GM10248 (cell line): ENCODE measurements around the gene PER1.

Experiments used
- CTCF ChIA-PET: fragments of 300-600 bp; sonication (Branson Sonifier 250); formaldehyde crosslinking; extraction: SDS; loops from one replicate; lab custom pipeline; 2021; ENCODE audit warnings: antibody characterized with exemption; lab: Yijun Ruan, JAX
- POLR2A ChIA-PET: fragments of 350-650 bp; sonication (Branson Sonifier 250); formaldehyde crosslinking; extraction: SDS; loops from one replicate; lab custom pipeline; 2020; ENCODE audit warnings: antibody characterized with exemption; lab: Yijun Ruan, JAX
- DNase-seq: peaks from one replicate; pipeline ENCODE4 v3.0.0; 2012; ENCODE audit errors: extremely low spot score
- CTCF ChIP-seq: IDR thresholded peaks from 2 replicates; pipeline ENCODE4 v1.5.1; 2012; ENCODE audit warnings: mild to moderate bottlenecking, low read depth; ENCODE audit errors: extremely low read depth, missing control alignments, control extremely low read depth

PER1 gene

GRCh38 chr17:8147805-8148404, 4.3 kb downstream of the PER1 start:
- ChIA-PET POLR2A (interaction anchor here (1.1 to 1.3 kb wide), 2 partner anchors 9 to 25 kb away, joined by 3 to 6 read pairs; no protein-coding TSS in a partner anchor), CTCF (interaction anchor here (5.4 kb wide), 1 partner anchor 8 kb away, joined by 67 read pairs; no protein-coding TSS in a partner anchor)

GRCh38 chr17:8147141-8147804, 4.9 kb downstream of the PER1 start:
- ChIA-PET CTCF (interaction anchor here (5.4 kb wide), 1 partner anchor 7 kb away, joined by 67 read pairs; no protein-coding TSS in a partner anchor), POLR2A (interaction anchor here (1.0 to 4.0 kb wide), 3 partner anchors 9 to 26 kb away, joined by 3 to 17 read pairs (median 5); no protein-coding TSS in a partner anchor)
- TF ChIP-seq CTCF, result no peak
- no peak for DNase-seq

More at GRCh38 chr17:8147805-8148404, 4.3 kb downstream of the PER1 start:
- no peak for DNase-seq
- TF ChIP-seq CTCF, result no peak

DNA sequence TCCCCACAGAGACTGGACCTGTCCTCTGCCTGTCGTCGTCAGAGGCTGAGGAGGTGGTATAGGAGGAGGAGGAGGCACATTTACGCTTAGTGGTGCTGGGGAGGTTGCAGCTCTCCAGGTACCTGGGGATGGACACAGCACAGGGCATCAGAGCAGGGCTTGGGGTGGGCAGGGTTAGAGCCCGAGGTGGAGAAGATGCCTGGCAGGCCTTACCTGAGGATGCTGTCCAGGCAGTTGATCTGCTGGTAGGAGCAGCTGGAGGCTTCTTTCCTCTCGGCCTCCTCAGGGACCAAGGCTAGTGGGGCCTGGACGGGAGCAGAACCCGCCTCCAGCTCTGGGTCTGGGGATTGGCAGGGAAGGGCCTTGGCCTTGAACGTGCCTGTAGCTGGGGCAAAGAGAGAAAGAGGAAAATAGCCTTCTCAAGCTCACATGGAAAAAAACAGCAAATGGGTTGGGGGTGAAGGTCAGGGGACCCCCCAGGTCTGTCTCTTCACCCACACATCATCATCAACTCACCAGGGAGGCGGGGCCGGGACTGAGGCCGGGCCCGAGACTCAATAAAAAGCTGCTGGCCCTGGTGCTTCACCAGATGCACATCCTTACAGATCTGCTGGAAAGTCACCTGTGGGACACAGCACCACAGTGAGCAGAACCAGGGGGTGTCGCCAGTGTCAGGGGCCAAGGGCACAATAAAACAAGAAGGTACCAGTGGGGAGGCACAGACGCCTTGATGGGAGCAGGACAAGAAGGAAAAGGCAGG, 5.6 kb downstream of the PER1 start:
- no peak for DNase-seq
- ChIA-PET POLR2A (interaction anchor here (1.0 to 4.0 kb wide), 2 partner anchors 10 to 11 kb away, joined by 5 to 17 read pairs; no protein-coding TSS in a partner anchor), CTCF (interaction anchor here (0.6 kb wide), 1 partner anchor 13 kb away, joined by 3 read pairs; no protein-coding TSS in a partner anchor)
- no peak for TF ChIP-seq CTCF

DNA sequence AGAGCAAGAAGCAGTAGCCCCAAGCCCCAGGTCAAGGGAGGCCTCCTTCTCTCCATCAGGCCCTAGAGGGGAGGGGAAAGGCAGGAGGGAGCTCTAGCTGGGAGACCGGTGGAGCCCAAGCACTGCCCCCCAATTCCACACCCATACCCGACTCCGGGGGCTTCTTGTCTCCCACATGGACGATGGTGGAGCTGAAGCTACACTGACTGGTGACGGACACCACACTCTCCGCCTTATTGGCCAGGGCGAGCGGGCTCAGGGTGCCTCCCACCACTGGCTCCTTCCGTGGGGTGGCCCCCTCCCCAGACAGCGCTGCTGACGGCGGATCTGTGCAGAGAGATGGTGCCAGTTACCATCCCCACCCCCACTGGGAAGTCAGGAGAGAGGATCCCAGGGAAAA, 6.4 kb downstream of the PER1 start:
- DNase-seq, result no peak
- ChIA-PET CTCF (interaction anchor here (0.6 kb wide), 1 partner anchor 13 kb away, joined by 3 read pairs; no protein-coding TSS in a partner anchor), POLR2A (interaction anchor here (0.6 to 4.0 kb wide), 3 partner anchors 10 to 308 kb away, joined by 3 to 17 read pairs (median 4); no protein-coding TSS in a partner anchor)
- no peak for TF ChIP-seq CTCF

DNA sequence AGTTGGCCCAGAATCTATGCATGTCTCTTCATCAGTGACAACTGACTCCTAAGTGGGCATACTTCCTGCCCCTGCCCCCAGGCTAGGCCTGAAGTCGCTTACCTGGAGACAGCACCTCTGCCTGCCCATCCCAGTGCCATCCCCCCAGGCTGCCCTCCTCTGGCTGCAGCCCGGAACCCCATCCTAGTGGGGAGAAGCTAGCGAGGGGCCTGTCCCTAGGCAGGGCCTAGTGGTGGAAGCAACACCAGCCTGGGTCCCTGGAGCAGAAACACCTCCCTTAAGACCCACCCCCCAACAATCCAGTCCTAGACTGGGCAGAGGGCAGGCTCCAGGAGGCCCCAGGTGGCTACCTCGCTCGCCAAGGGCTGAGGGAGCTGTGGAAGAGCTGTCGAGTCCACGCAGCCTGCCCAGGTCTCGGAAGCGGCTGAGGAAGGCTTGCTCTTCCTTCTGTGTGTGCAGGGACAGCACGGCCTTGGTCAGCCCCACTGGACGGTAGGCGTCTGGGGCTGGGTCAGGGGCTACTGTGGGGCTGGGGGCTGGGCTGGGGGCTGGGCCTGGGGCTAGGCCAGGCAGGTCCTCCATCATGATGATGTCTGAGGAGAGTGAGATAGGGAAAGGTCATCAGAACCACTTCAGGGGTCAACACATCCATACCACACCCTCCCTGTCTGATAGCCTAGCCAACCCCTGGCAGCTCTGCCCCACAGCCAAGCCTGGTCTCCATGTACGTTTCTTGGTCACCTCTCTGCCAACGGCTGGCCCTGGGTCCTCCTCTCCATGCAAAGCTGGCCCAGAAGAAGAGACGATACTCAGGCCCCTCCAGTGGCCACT, 7.6 kb downstream of the PER1 start:
- no peak for DNase-seq
- ChIA-PET CTCF (interaction anchor here (1.0 kb wide), 1 partner anchor 14 kb away, joined by 4 read pairs; no protein-coding TSS in a partner anchor), POLR2A (interaction anchor here (1.2 to 4.0 kb wide), 3 partner anchors 8 to 12 kb away, joined by 4 to 17 read pairs (median 8); partner anchors contain the start of gene PER1)
- no peak for TF ChIP-seq CTCF
